Rectal smooth muscle tissue (tissue), 1 donor: ENCODE data around the gene REPS1.

ENCODE experiments used
- H3K27ac ChIP-seq: one replicate; pipeline ENCODE4 v1.7.0; 2013; ENCODE audit warnings: low read depth, low read length, inconsistent platforms
- H3K27me3 ChIP-seq: one replicate; pipeline ENCODE4 v1.7.0; 2013; ENCODE audit warnings: low read length; ENCODE audit not compliant: control insufficient read depth, insufficient read depth
- H3K36me3 ChIP-seq: one replicate; pipeline ENCODE4 v1.7.0; 2013; ENCODE audit warnings: low read length; ENCODE audit not compliant: control insufficient read depth, insufficient read depth
- H3K4me1 ChIP-seq: one replicate; pipeline ENCODE4 v1.7.0; 2013; ENCODE audit warnings: low read length; ENCODE audit not compliant: control insufficient read depth, insufficient read depth
- H3K4me3 ChIP-seq: one replicate; pipeline ENCODE4 v1.7.0; 2013; ENCODE audit warnings: low read length
- H3K9ac ChIP-seq: one replicate; pipeline ENCODE4 v1.7.0; 2013; ENCODE audit warnings: low read length

REPS1 gene

GRCh38 chr6:138885156-138885819 lies 102.8 kb downstream of the REPS1 start:
- H3K27ac ChIP-seq, result no peak overlapping the region
- H3K27me3 ChIP-seq, result no peaks in the 10 kb centered on the region
- H3K4me1 ChIP-seq, result no peaks in the 10 kb centered on the region
- H3K9ac ChIP-seq, result no peak overlapping the region
- no peak overlapping the region for H3K4me3 ChIP-seq
- no peaks in the 10 kb centered on the region for H3K36me3 ChIP-seq

- no peaks in the 10 kb centered on the region for H3K27me3 ChIP-seq
- no peaks in the 10 kb centered on the region for H3K36me3 ChIP-seq
- H3K4me1 ChIP-seq, result no peaks in the 10 kb centered on the region
- H3K27ac ChIP-seq, result no peak overlapping the region
- H3K4me3 ChIP-seq, result no peak overlapping the region
- H3K9ac ChIP-seq, result no peak overlapping the region
These were observed 105.6 kb downstream of the REPS1 start for GRCh38 chr6:138882369-138883017.

GRCh38 chr6:138873191-138873590 lies 114.9 kb downstream of the REPS1 start:
- Histone ChIP-seq H3K36me3 (no peaks in the 10 kb centered on the region), H3K27ac (no peak overlapping the region), H3K9ac (no peak overlapping the region), H3K27me3 (no peaks in the 10 kb centered on the region), H3K4me1 (peaks cover 10% of the 10 kb centered on the region), H3K4me3 (no peak overlapping the region)

GRCh38 chr6:138869398-138869797 lies 118.7 kb downstream of the REPS1 start:
- no peaks in the 10 kb centered on the region for H3K36me3 ChIP-seq
- H3K27me3 ChIP-seq, result no peaks in the 10 kb centered on the region
- H3K27ac ChIP-seq, result peak overlapping the region; percentile 57
- peaks cover 11% of the 10 kb centered on the region for H3K4me1 ChIP-seq
- H3K9ac ChIP-seq, result no peak overlapping the region
- no peak overlapping the region for H3K4me3 ChIP-seq

GRCh38 chr6:138868181-138868580 lies 119.9 kb downstream of the REPS1 start:
- H3K27ac ChIP-seq, result peak overlapping the region; percentile 48

GRCh38 chr6:138865480-138866109 lies 122.5 kb downstream of the REPS1 start:
- Histone ChIP-seq H3K27ac (no peak overlapping the region), H3K4me3 (no peak overlapping the region), H3K4me1 (peaks cover 11% of the 10 kb centered on the region), H3K36me3 (no peaks in the 10 kb centered on the region), H3K27me3 (no peaks in the 10 kb centered on the region), H3K9ac (no peak overlapping the region)

More at GRCh38 chr6:138868181-138868580, 119.9 kb downstream of the REPS1 start:
- Histone ChIP-seq H3K4me1 (peaks cover 11% of the 10 kb centered on the region), H3K4me3 (no peak overlapping the region), H3K27me3 (no peaks in the 10 kb centered on the region), H3K9ac (no peak overlapping the region), H3K36me3 (no peaks in the 10 kb centered on the region)

GRCh38 chr6:138864343-138864890 lies 123.6 kb downstream of the REPS1 start:
- no peak overlapping the region for H3K9ac ChIP-seq
- no peaks in the 10 kb centered on the region for H3K36me3 ChIP-seq
- no peak overlapping the region for H3K27ac ChIP-seq
- H3K27me3 ChIP-seq, result no peaks in the 10 kb centered on the region
- H3K4me1 ChIP-seq, result peaks cover 8% of the 10 kb centered on the region
- H3K4me3 ChIP-seq, result no peak overlapping the region

GRCh38 chr6:138863321-138863720 lies 124.7 kb downstream of the REPS1 start:
- no peak overlapping the region for H3K27ac ChIP-seq
- H3K4me1 ChIP-seq, result peaks cover 3% of the 10 kb centered on the region
- H3K4me3 ChIP-seq, result no peak overlapping the region
- H3K27me3 ChIP-seq, result no peaks in the 10 kb centered on the region
- H3K9ac ChIP-seq, result no peak overlapping the region
- no peaks in the 10 kb centered on the region for H3K36me3 ChIP-seq

GRCh38 chr6:138862456-138862855 lies 125.6 kb downstream of the REPS1 start:
- Histone ChIP-seq H3K9ac (no peak overlapping the region), H3K4me3 (no peak overlapping the region), H3K27me3 (no peaks in the 10 kb centered on the region), H3K36me3 (no peaks in the 10 kb centered on the region), H3K4me1 (peaks cover 3% of the 10 kb centered on the region), H3K27ac (no peak overlapping the region)

GRCh38 chr6:138857775-138858174 lies 130.3 kb downstream of the REPS1 start:
- H3K27ac ChIP-seq, result no peak overlapping the region
- no peaks in the 10 kb centered on the region for H3K27me3 ChIP-seq
- H3K9ac ChIP-seq, result no peak overlapping the region
- H3K4me3 ChIP-seq, result no peak overlapping the region
- H3K4me1 ChIP-seq, result no peaks in the 10 kb centered on the region
- H3K36me3 ChIP-seq, result no peaks in the 10 kb centered on the region

- H3K4me1 ChIP-seq, result no peaks in the 10 kb centered on the region
- H3K9ac ChIP-seq, result no peak overlapping the region
- no peak overlapping the region for H3K27ac ChIP-seq
- H3K4me3 ChIP-seq, result no peak overlapping the region
- H3K36me3 ChIP-seq, result no peaks in the 10 kb centered on the region
- no peaks in the 10 kb centered on the region for H3K27me3 ChIP-seq
These were observed 131.4 kb downstream of the REPS1 start for GRCh38 chr6:138856654-138857053.
